ENCODE measurements around the gene CNIH3.

DNA sequence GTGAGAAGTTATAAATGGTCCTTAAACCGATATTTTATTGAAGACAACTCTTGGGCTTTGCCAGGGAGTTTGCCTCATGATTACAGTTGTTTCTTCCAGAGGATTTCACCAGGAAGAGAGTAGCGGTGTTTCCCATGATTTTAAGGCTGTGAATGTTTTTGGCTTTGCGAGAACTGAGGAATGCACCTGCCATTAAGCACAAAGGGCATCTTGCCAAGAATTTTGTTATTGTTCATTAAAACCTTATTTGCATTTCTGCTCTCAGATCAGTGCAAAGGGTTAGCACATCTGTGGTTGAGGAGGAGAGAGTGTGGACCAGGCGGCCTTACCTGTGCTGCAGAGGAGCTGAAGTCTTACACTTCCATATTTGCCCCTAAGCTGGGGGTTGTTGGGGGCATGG, 13.8 kb downstream of the CNIH3 start:
- no peak for TF ChIP-seq EZH2phosphoT487 (IDR thresholded peaks at IDR 0.05)
- TF ChIP-seq, protein P1, sequence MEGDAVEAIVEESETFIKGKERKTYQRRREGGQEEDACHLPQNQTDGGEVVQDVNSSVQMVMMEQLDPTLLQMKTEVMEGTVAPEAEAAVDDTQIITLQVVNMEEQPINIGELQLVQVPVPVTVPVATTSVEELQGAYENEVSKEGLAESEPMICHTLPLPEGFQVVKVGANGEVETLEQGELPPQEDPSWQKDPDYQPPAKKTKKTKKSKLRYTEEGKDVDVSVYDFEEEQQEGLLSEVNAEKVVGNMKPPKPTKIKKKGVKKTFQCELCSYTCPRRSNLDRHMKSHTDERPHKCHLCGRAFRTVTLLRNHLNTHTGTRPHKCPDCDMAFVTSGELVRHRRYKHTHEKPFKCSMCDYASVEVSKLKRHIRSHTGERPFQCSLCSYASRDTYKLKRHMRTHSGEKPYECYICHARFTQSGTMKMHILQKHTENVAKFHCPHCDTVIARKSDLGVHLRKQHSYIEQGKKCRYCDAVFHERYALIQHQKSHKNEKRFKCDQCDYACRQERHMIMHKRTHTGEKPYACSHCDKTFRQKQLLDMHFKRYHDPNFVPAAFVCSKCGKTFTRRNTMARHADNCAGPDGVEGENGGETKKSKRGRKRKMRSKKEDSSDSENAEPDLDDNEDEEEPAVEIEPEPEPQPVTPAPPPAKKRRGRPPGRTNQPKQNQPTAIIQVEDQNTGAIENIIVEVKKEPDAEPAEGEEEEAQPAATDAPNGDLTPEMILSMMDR (IDR thresholded peaks at IDR 0.05), result no peak
